KMS-11 (cell line): ENCODE results near the gene MAP7D3.

Source experiments
- H2AFZ ChIP-seq: fragments of 200-600 bp; sonication (generic); 2 replicates; pipeline ENCODE4 v1.6.1; 2016; ENCODE audit warnings: antibody characterized with exemption, mixed run types, low read depth
- H3K27ac ChIP-seq: fragments of 200-600 bp; sonication (generic); 2 replicates; pipeline ENCODE4 v1.6.1; 2016; ENCODE audit warnings: mild to moderate bottlenecking, mixed run types
- H3K27me3 ChIP-seq: fragments of 200-600 bp; sonication (generic); 2 replicates; pipeline ENCODE4 v1.6.1; 2017; ENCODE audit warnings: mild to moderate bottlenecking, low read depth, mixed run types, moderate library complexity; ENCODE audit not compliant: insufficient read depth
- H3K36me3 ChIP-seq: fragments of 200-600 bp; sonication (generic); 2 replicates; pipeline ENCODE4 v1.6.1; 2017; ENCODE audit warnings: mild to moderate bottlenecking, mixed run types; ENCODE audit not compliant: insufficient read depth
- H3K4me1 ChIP-seq: fragments of 200-600 bp; sonication (generic); 2 replicates; pipeline ENCODE4 v1.6.1; 2016; ENCODE audit warnings: mild to moderate bottlenecking, low read depth, mixed run types; ENCODE audit not compliant: poor library complexity, severe bottlenecking
- H3K4me2 ChIP-seq: fragments of 200-600 bp; sonication (generic); 2 replicates; pipeline ENCODE4 v1.7.0; 2016; ENCODE audit warnings: mild to moderate bottlenecking, mixed run types
- H3K4me3 ChIP-seq: fragments of 200-600 bp; sonication (generic); IDR thresholded peaks from 2 replicates; pipeline ENCODE4 v1.6.1; 2017; ENCODE audit warnings: low read depth, low read length, mixed read lengths; ENCODE audit not compliant: insufficient read depth
- H3K79me2 ChIP-seq: fragments of 200-600 bp; sonication (generic); 2 replicates; pipeline ENCODE4 v1.6.1; 2016; ENCODE audit warnings: low read depth, mixed run types; ENCODE audit not compliant: insufficient read depth
- H3K9ac ChIP-seq: fragments of 200-600 bp; sonication (generic); 2 replicates; pipeline ENCODE4 v1.6.1; 2016; ENCODE audit warnings: mild to moderate bottlenecking, mixed run types
- H4K20me1 ChIP-seq: fragments of 200-600 bp; sonication (generic); 2 replicates; pipeline ENCODE4 v1.6.1; 2016; ENCODE audit warnings: mild to moderate bottlenecking, mixed run types; ENCODE audit not compliant: insufficient read depth
- CTCF ChIP-seq: fragments of 200-600 bp; sonication (generic); conservative IDR thresholded peaks from 2 replicates; pipeline ENCODE4 v1.6.1; 2017; ENCODE audit warnings: low read depth, mild to moderate bottlenecking, antibody characterized with exemption, low read length, moderate library complexity, mixed read lengths

Gene MAP7D3

DNA sequence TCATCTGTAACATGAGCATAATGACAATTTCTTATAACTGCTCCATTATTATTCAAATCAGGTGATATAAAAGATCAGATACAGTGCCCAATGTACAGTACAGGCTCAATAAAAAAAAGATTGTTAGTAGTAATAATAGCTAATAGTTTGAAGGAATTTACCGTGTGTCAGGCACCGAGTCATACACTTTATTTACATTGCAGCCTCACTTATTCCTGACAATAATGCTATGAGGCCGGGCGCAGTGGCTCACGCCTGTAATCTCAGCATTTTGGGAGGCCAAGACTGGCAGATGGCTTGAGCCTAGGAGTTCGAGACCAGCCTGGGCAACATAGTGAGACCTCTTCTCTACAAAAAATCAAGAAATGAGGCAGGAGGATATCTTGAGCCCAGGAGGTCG lies 10.1 kb upstream of the MAP7D3 start:
- Histone ChIP-seq H3K4me3 (no peak overlapping the region), H3K36me3 (no peaks in the 10 kb centered on the region), H3K79me2 (no peaks in the 10 kb centered on the region), H4K20me1 (no peaks in the 10 kb centered on the region), H3K9ac (no peak overlapping the region), H3K27me3 (no peaks in the 10 kb centered on the region), H3K4me2 (no peak overlapping the region), H3K4me1 (no peaks in the 10 kb centered on the region), H2AFZ (no peak overlapping the region), H3K27ac (no peak overlapping the region)
- TF ChIP-seq CTCF, result no peak

DNA sequence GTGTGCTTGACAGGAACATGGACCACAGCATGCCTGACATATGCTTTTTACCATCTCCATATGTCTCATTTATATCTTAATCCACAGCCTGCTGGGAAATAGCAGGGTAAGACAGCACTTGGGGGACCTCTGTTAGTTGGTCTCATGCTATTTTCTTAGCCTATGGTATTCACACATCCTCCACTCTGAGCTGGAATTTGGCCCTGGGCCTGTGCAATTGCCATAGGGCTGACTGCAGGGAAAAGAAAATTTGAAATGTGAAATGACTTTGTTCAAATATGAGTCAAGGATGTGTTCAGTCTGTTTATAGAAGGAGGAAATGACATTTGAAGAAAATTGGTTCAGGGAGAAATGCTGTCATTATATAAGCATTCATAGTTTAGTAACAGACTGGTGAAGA lies 9.6 kb upstream of the MAP7D3 start:
- no peaks in the 10 kb centered on the region for H4K20me1 ChIP-seq
- no peak overlapping the region for H3K4me2 ChIP-seq
- no peak overlapping the region for H2AFZ ChIP-seq
- H3K36me3 ChIP-seq, result no peaks in the 10 kb centered on the region
- H3K79me2 ChIP-seq, result no peaks in the 10 kb centered on the region
- H3K27me3 ChIP-seq, result no peaks in the 10 kb centered on the region
- H3K4me1 ChIP-seq, result no peaks in the 10 kb centered on the region
- no peak overlapping the region for H3K27ac ChIP-seq
- no peak overlapping the region for H3K4me3 ChIP-seq
- H3K9ac ChIP-seq, result no peak overlapping the region
- no peak for TF ChIP-seq CTCF

- H3K27me3 ChIP-seq, result no peaks in the 10 kb centered on the region
- H2AFZ ChIP-seq, result no peak overlapping the region
- H3K4me2 ChIP-seq, result no peak overlapping the region
- H3K4me1 ChIP-seq, result no peaks in the 10 kb centered on the region
- TF ChIP-seq CTCF, result no peak
- H4K20me1 ChIP-seq, result no peaks in the 10 kb centered on the region
- no peaks in the 10 kb centered on the region for H3K79me2 ChIP-seq
- H3K36me3 ChIP-seq, result no peaks in the 10 kb centered on the region
- H3K27ac ChIP-seq, result no peak overlapping the region
- H3K9ac ChIP-seq, result no peak overlapping the region
- H3K4me3 ChIP-seq, result no peak overlapping the region
These were observed 8.3 kb upstream of the MAP7D3 start for GRCh38 chrX:136259543-136259942.

DNA sequence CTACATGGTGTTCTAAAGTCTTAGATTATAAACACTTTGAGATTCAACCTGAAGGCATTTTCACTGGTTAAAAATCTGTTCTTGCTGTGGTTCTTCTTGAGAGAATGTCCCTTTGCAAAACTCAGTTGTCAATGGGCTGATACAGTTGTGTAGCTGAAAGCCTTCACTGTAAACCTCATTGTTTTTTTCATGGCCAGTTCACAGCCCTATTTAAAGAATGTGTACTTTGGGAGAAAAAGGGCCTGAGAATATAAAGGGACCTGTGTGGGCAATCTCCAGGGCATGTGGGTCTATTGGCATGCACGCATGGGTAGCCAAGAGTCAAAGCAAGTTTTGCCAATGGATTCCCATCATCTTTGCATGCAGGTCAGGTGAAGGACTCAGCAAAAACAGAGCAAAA lies 7.8 kb upstream of the MAP7D3 start:
- no peaks in the 10 kb centered on the region for H4K20me1 ChIP-seq
- H3K79me2 ChIP-seq, result no peaks in the 10 kb centered on the region
- H2AFZ ChIP-seq, result no peak overlapping the region
- no peaks in the 10 kb centered on the region for H3K4me1 ChIP-seq
- H3K36me3 ChIP-seq, result no peaks in the 10 kb centered on the region
- no peak overlapping the region for H3K9ac ChIP-seq
- no peak overlapping the region for H3K4me2 ChIP-seq
- no peak overlapping the region for H3K4me3 ChIP-seq
- H3K27ac ChIP-seq, result no peak overlapping the region
- H3K27me3 ChIP-seq, result no peaks in the 10 kb centered on the region
- no peak for TF ChIP-seq CTCF

- no peak overlapping the region for H3K4me2 ChIP-seq
- H2AFZ ChIP-seq, result no peak overlapping the region
- no peaks in the 10 kb centered on the region for H3K27me3 ChIP-seq
- TF ChIP-seq CTCF, result no peak
- H3K27ac ChIP-seq, result no peak overlapping the region
- H4K20me1 ChIP-seq, result no peaks in the 10 kb centered on the region
- no peak overlapping the region for H3K4me3 ChIP-seq
- H3K79me2 ChIP-seq, result no peaks in the 10 kb centered on the region
- peaks cover 4% of the 10 kb centered on the region for H3K4me1 ChIP-seq
- H3K9ac ChIP-seq, result no peak overlapping the region
- no peaks in the 10 kb centered on the region for H3K36me3 ChIP-seq
These were observed 4.8 kb upstream of the MAP7D3 start for GRCh38 chrX:136256026-136256425.
